Ureter (tissue), 1 donor: ENCODE data around the gene AP4B1. TPM values are rescaled to one million over a fixed set of nuclear protein-coding genes. Genes with fewer than 3 reads are reported as not detected.
A peak's percentile ranks its signal among the peaks of the same experiment; 100 is the strongest.

Source experiments
- DNase-seq: peaks from one replicate; pipeline ENCODE4 v3.0.0-alpha.2; 2020; ENCODE audit warnings: low spot score
- total RNA-seq: library from RNA; stranded (reverse); gene quantifications from one replicate; pipeline ENCODE4 v1.2.4, GENCODE V29; 2023
- donor health status: DM: yes; HTN: yes; CAD: no.

AP4B1 gene
- total RNA-seq, 1 donor from 2014 or later = 31.6 TPM

DNA sequence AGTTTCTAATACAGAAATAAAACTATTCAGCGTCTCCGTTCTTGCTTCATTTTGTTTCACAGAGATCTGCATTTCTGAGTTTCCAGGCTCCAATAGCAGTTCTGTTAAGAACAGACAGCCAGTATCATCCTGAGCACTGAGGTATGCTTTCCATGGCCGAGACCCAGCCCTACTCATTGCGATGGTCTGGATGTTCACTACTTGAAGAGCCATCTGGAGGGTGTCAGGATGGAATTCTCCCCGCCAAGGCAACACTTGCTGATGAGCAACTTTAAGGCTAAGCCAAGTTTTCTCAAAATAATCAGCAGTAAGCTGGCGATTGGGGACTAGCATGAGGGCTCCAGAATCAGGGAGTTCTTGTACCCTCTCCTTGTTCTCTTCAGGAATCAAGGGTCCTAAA, 9.5 kb downstream of the AP4B1 start:
- no peak for DNase-seq

DNA sequence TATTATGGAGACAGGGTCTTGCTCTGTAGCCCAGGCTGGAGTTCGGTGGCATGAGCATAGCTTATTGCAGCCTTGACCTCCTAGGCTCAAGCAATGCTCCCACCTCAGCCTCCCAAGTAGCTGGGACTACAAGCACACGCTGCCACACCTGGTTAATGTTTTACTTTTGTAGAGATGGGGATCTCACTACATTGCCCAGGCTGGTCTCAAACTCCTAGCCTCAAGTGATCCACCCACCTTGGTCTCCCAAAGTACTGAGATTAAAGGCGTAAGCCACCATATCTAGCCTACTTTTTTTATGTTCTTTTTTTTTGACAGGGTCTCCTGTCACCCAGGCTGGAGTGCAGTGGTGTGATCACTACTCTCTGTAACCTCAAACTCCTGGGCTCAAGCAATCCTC, 11.3 kb downstream of the AP4B1 start:
- no peak for DNase-seq

DNA sequence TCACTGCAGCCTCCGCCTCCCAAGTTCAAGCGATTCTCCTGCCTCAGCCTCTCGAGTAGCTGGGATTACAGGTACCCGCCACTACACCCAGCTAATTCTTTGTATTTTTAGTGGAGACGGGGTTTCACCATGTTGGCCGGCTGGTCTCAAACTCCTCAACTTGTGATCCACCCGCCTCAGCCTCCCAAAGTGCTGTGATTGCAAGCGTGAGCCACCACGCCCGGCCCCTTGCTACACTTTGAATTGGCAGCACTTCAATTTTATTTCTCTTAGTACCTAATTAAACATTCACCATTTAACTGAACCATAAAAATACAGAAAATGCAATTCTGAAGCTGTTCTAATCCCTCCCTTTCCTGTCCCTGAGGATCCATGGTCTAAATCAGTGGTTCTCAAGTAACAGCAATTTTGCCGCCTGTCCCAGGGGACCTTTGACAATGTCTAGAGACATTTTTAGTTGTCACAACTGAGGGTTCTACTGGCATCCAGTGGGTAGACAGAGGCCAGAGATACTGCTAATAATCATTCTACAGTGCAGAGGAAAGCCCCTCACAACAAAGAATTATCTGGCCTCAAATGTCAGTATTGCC, 12.9 kb downstream of the AP4B1 start:
- no peak for DNase-seq

DNA sequence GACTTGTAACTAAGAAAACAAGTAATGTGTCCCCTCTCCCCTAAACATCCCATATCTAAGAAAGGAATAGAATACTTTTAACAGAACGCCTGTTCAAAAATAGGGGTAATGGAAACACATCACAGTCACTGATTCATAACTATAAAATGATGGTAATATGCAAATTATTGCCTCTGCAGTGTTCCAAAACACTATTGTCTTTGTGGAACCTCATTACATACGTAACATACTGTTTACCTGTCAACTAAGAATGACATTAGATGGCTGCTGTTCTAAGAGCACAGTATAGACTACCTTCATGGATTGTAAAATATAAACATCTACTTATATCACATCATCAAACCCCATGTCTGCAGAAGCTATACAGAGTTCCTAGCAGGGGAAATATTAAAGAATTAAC, 13.8 kb downstream of the AP4B1 start:
- no peak for DNase-seq

DNA sequence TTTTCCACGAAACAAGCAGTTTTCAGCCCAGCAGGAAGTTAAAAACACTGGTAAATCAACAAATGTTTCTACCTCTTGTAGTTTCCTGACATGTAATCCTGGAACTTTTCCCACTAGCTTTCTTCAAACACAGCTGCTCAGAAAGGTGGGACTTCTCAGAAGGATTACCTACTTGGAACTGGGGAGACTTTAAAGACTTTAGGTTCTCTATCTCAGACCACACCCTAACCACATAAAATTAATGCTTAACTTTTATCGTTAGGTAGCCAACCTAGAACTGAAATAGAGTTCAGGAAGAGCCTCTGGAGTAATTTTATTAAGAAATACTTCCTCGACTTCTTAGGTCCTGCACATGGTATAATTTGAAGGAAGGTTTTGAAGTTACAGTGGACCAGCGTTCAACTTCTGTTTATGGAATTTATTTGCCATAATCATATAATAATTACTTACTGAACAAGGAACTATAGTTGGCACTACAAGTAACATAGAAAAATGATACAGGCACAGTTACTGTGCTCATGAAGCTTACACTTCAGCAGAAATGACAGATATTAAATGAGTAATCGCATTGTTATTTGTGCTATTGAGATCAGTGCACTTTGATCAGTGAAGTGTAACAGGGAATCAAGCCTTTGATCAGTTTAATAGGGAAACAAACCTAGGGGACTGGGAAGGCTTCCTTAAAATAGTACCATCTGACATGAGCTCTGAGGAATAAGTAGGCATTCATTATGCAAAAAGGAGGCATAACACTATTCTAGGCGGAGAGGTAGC, 17.0 kb downstream of the AP4B1 start, which contains the start of gene BCL2L15:
BCL2L15 (minus strand) TSS at position 180 of the 774 bp plus-strand sequence. CDS start 206 bp downstream, outside the sequence.
- no peak for DNase-seq

DNA sequence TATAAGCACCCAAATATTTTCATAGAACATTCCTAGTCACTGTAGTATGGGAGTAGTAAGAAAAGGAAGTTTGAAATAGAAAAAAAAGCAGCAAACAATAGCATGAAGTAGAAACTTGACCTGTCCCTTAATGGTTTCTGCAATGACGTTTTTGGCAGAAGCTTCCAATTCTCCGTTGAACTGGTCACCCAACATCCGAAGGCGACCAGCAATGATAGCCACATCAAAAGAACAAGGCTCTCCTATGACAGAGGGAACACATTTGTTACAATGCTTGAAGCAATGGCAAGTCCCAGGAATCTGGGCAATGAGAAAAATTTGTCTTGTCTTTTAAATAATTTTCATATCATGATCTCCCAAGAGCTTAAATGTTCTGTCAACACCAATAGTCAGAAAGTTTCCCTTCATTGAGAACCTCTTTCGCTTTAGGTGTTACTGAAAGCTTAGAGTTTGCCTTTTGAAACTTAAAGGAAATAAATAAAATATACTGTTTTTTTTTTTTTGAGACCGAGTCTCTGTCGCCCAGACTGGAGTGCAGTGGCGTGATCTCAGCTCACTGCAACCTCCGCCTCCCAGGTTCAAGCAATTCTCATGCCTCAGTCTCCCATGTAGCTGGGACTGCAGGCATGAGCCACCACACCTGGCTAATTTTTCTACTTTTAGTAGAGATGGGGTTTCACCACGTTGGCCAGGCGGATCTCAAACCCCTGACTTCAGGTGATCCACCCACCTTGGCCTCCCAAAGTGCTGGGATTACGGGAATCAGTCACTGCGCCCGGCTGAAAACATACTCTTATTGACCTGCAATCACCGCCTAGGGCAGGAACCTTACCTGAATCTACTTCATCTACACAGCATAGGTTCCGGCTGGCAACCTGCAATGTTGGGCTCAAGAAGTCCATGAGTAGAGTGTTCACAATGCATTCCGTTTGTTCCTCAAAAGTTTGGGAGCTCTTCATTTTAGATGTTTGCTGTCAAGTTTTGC, 17.9 kb downstream of the AP4B1 start:
- no peak for DNase-seq

DNA sequence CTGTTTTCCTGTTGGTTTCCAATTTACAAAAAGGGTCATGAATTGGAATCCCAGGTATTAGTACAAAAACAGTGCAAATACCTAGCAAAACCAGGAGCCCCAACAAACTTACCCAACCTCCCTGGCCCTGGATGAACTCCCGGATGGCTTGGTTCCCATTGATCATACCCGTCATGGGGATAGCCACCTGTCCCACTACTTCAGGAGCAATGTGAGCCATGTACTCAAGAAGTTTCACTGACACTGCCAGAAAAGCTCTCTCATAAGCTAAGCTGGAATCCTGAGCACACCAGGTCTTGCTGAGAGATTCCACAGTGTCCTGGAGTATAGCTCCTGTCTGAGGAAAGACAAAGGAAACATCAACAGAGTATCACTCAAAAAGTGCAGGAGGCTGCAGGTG, 22.9 kb downstream of the AP4B1 start:
- no peak for DNase-seq

DNA sequence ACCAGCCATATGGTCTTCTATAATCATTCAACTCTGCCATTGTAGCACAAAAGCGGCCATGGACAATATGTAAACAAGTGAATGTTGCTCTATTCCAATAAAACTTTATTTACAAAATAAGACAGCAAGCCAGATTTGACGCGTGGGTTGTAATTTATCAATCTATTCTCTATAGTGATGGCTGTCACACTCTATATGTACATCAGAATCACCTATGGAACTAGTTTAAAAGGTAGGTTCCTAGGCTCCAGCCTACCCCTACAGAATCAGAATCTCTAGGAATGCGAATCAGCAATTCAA, 24.9 kb downstream of the AP4B1 start:
- DNase-seq = no peak

DNA sequence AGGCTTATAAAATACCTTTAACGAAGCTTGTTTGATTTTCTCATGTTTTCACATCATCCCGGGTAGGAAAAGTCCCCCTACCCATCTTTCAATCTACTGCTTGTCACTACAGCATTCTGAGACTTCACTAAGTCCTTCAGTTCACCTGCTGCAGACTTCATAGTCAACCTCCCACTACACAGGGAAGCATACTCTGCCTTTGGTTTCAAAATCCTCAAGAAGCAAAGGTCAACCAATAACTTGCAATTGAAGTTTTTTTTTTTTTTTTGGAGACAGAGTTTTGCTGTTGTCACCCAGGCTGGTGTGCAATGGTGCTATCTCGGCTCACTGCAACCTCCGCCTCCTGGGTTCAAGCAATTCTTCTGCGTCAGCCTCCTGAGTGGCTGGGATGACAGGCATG, 28.4 kb downstream of the AP4B1 start:
- no peak for DNase-seq

DNA sequence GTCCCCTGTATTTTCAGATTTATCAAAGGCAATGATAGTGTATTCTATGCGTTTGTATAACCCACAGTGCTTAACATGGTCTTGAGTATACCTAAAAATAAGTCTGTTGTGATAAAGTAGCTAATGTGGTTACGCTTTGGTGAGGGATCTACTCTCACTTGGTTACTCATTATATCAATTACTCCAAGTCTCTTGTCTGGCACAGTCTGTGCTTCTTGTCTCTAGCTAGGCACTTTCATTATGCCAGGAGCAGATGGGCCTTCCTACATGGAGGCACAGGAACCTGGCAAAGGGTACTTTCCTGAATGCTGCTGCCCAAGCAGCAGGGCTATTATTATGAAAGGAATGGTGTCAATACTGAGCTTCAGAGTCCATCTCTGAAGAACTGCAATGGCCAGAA, 28.9 kb downstream of the AP4B1 start:
- no peak for DNase-seq

DNA sequence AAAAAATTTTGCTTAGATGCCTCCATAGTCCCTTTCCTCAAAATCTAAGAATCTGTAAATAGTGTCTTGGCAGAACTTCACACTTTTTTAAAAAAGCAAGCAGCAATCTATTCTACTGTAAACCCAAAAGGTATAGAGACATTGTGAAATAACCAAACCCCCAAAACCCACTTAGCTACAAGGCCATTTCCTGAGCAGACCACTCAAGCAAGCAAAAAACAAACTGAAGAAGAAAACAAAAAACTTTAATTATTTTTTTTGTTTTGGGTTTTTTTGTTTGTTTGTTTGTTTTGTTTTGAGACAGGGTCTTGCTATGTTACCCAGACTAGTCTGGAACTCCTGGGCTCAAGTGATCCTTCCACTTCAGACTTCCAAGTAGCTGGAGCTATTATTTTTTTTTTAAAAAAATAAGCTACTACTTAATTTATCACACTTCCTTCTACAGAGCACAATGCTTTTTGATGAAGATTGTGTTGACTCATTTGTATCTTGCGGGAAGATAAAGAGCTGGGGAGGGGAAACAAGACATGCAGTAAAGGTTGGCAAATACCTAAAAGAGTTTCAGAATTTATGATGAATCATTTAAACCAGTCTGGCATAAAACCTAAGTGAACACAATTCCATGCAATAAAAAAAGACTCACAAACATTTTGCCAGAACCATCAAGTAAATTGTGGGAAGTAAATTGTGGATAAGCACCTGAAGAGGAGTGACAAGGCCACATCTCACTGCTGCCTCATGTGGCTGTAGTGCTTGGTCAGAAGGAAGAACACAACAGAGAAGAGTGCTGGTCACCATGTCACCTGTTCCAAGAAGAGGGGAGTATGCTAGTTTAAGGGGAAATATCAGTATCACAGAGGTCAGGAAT, 30.4 kb downstream of the AP4B1 start:
- DNase-seq = no peak

DNA sequence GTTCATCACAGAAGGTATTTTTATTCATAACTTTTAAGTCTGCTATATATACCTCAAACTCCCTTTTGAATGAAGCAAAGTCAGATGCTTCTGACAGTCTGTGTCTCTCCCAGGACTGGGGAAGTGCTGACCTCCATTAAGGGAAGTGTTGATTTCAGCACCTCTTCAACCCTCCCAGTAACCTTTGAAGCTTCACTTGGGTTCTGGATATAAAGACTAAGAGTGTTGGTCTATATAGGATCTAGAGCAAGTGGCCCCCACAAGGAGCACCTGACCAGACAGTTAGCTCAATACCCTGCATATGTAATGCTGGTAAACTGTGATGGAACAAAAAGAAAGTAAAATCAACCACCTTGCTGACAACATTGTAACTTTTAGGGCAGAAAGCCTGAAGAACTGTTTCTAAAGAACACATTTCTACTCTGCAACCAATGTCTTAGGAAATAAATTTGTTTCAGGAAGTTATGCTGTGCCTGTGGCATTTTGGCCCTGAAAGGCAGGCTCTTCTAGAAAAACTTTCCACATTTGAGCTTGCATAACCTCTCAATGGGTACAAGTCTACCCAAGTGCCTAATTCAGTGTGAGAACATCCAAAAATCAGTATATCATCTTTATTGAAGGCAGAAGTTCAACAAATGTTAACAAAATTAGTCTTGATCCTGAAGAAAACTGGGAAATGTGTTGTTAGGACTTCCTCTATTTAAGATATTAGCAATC, 32.2 kb downstream of the AP4B1 start:
- DNase-seq = no peak

DNA sequence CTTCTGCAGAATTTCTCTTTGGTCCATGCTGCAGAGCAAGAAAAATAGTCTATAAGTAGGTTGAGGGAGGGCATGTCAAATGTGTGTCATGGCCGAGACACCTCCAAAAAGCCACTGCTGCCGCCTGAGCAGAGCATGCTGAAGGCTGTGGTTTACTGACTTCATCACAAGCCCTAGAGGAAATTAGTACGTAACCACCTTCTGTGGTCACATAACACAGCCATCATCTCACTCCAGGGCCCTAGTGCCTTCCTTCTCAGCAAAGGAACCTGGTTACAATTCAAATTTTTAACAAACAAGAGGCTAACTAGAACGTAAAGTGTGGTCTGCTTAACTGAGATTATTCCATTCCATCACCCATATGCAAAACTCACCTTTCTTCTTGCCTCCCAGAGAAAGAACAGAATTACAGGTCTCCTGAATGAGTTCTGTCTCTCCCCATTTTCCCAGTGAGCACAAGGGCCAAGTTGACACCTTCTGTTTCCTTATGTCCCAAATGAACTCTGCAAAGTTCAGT, 32.9 kb downstream of the AP4B1 start, which contains the start of gene PTPN22:
PTPN22 (minus strand) TSS at position 116 of the 517 bp plus-strand sequence.
- DNase-seq = peak; percentile 47

DNA sequence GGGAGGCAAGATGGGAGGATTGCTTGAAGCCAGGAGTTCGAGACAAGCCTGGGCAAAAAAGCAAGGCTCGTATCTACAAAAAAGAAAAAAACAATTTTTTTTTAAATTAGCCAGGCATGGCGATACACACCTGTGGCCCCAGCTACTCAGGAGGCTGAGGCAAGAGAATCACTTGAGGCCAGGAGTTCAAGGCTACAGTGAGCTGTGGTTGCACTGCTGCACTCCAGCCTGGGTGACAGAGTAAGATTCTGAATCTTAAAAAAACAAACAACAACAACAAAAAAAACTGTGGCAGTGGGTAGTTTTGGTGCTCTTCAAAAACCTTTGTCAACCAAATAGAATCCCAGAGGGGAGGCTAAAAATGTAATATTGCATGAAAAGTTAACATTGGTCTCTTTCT, 33.8 kb downstream of the AP4B1 start:
- no peak for DNase-seq

DNA sequence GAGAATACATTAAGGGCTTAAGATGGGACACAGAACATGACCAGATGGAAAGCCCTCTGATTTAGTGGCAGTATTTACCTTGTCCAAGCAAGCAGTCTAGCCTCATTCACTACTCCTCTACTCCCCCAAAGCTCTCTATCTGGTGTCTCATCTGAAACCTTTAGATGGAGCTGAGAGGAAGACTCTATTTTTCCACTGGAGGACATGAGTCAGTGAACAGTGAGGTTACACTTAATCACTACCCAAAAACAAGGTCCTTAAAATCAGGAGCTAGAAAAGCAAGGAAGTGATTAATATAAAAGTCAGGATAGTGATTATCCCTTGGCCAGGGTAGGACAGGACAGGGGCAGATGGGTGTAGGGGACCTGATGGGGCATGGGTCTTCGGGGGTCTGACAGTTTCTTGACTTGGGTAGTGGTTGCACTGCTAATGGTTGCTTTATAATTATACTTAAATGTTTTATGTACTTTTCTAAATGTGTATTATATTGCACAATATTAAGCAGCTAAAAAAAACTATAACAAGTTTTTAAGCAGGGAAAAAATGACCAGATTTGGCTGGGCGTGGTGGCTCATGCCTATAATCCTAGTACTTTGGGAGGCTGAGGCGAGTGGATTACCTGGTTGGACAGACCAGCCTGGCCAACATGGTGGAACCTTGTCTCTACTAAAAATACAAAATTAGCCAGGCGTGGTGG, 36.1 kb downstream of the AP4B1 start:
- DNase-seq = no peak

DNA sequence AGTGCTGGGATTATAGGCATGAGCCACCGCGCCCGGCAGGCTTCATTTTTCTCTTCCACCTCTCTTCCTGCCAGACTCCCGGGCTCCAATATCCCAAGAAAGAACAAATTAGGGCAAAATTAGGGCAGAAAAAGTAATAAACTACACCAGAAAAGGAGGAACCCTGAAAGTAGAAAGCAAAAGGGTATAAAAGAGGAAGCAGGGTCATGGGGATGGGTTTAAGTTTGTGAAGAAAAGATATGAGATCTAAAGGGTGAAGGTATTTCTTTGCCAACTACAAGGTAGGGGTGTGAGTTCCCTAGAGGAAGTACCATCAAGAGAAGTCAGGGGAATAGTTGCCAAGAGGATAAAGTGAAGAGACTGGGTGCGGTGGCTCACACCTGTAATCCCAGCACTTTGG, 43.0 kb downstream of the AP4B1 start:
- DNase-seq = no peak

DNA sequence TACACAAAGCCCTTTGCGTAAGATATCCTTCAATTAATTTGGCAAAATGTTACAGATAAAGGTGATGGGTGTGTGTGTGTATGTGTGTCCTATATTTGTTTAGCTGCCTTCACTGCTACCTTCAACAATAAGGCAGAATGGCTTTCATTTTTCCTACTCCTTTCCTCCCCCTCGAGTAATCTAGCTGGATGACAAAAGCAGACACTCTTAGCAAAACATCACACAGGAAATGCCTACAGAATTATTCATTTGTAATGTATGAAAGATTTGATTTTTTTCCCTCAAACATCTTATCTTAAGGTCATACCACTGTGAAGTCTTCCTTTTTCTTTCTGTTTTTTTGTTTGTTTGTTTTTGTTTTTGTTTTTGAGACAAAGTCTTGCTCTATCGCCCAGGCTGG, 43.7 kb downstream of the AP4B1 start:
- DNase-seq = no peak

DNA sequence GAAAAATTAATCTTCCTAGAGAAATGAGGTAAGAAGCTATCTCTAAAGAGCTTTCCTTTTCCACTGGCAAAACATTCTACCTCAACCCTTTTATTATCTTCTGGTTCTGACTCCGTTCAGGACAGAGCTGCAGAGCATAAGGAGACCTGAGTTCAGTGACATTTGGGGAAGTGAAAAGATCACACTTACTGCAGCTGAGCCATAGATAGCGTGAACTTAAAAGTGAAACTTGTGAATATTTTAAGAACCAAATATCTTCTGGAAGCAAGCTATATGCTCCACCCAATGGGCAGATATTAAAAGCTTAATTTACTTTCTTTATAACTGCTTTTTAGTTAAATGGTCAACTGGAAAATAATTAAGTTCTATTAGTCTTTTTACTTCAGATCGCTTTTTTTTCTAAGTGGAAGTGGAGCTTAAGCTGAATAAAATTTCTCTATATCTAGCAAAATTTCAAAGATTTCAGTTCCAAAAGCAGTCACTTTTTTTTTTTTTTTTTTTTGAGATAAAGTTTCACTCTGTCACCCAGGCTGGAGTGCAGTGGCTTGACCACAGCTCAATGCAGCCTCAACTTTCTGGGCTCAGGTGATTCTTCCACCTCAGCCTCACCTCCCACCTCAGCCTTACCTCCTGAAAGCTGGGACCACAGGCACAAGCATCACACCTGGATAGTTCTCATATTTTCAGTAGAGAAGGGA, 45.0 kb downstream of the AP4B1 start:
- DNase-seq = no peak

DNA sequence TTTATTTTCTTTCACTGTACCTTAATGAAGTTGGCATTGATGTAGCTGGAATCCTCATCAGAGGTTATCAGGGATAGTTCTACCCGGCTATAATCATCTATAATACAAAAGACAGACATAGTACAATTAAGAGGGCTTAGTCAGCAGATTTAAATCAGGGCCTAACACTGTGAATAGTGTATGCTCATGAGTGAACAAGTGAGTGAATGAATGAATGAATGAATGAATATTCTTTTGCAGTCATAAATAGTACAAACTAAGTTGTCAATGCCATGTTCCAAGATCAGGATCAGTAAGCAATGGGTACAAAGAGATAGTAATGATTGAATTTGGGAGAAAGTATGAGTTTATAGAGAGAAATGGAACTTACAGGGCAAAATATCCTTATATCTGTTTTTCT, 45.6 kb downstream of the AP4B1 start:
- DNase-seq = no peak
